OCI-LY1 (cell line): Measurements from ENCODE around the gene HPS1.

Experiments used
- H2AFZ ChIP-seq: fragments of 200-600 bp; sonication (generic), shearing (Covaris generic); 2 replicates; pipeline ENCODE4 v1.6.0; 2014; ENCODE audit warnings: antibody characterized with exemption, mild to moderate bottlenecking, low read length
- H3F3A ChIP-seq: fragments of 200-600 bp; sonication (generic), shearing (Covaris generic); 2 replicates; pipeline ENCODE4 v1.6.0; 2014; ENCODE audit warnings: mild to moderate bottlenecking, antibody characterized with exemption, low read length, moderate library complexity; ENCODE audit not compliant: insufficient read depth
- H3K27ac ChIP-seq: fragments of 200-600 bp; sonication (generic); 2 replicates; pipeline ENCODE4 v1.5.1; 2014; ENCODE audit warnings: low read length, mixed run types, mild to moderate bottlenecking, low read depth; ENCODE audit not compliant: poor library complexity, severe bottlenecking
- H3K27me3 ChIP-seq: fragments of 200-600 bp; sonication (generic); 2 replicates; pipeline ENCODE4 v1.6.0; 2014; ENCODE audit warnings: antibody characterized with exemption, mild to moderate bottlenecking, low read length, moderate library complexity; ENCODE audit not compliant: insufficient read depth
- H3K36me3 ChIP-seq: fragments of 200-600 bp; sonication (generic); 2 replicates; pipeline ENCODE4 v1.6.1; 2014; ENCODE audit warnings: mild to moderate bottlenecking, antibody characterized with exemption, low read length, moderate library complexity, mixed read lengths; ENCODE audit not compliant: insufficient read depth
- H3K4me1 ChIP-seq: fragments of 200-600 bp; sonication (generic); 2 replicates; pipeline ENCODE4 v1.5.1; 2014; ENCODE audit warnings: mild to moderate bottlenecking, low read length, moderate library complexity; ENCODE audit not compliant: insufficient read depth, severe bottlenecking
- H3K4me2 ChIP-seq: fragments of 200-600 bp; sonication (generic), shearing (Covaris generic); 2 replicates; pipeline ENCODE4 v1.6.1; 2014; ENCODE audit warnings: low read length
- H3K4me3 ChIP-seq: fragments of 200-600 bp; sonication (generic); 2 replicates; pipeline ENCODE4 v1.5.1; 2014; ENCODE audit warnings: low read length, low read depth, mild to moderate bottlenecking, mixed read lengths; ENCODE audit not compliant: poor library complexity, severe bottlenecking
- H3K79me2 ChIP-seq: fragments of 200-600 bp; shearing (Covaris generic); 2 replicates; pipeline ENCODE4 v1.6.1; 2016; ENCODE audit warnings: mixed run types, low read length, mixed read lengths; ENCODE audit not compliant: insufficient read depth
- H3K9ac ChIP-seq: fragments of 200-600 bp; sonication (generic), shearing (Covaris generic); 2 replicates; pipeline ENCODE4 v1.6.1; 2014; ENCODE audit warnings: mild to moderate bottlenecking, low read length, mixed read lengths
- H3K9me2 ChIP-seq: fragments of 200-600 bp; sonication (generic), shearing (Covaris generic); 2 replicates; pipeline ENCODE4 v1.6.1; 2014; ENCODE audit warnings: low read depth, mild to moderate bottlenecking, low read length, mixed read lengths
- H3K9me3 ChIP-seq: fragments of 200-600 bp; shearing (Covaris generic); 2 replicates; pipeline ENCODE4 v1.6.1; 2014; ENCODE audit warnings: low read length, mixed read lengths
- H4K20me1 ChIP-seq: fragments of 200-600 bp; sonication (generic), shearing (Covaris generic); 2 replicates; pipeline ENCODE4 v1.6.0; 2016; ENCODE audit warnings: mild to moderate bottlenecking, low read length; ENCODE audit not compliant: insufficient read depth
- EZH2 ChIP-seq: fragments of 200-600 bp; sonication (generic), shearing (Covaris generic); IDR thresholded peaks from 2 replicates; pipeline ENCODE4 v1.8.0; 2017; ENCODE audit warnings: borderline replicate concordance, mixed run types, mild to moderate bottlenecking, antibody characterized with exemption, low read length, moderate library complexity, mixed read lengths
- TF ChIP-seq, protein P1 (sequence below): fragments of 200-600 bp; sonication (generic), shearing (Covaris generic); IDR thresholded peaks from 2 replicates; pipeline ENCODE4 v1.5.1; 2017; ENCODE audit warnings: mild to moderate bottlenecking, antibody characterized with exemption, low read length, moderate library complexity, mixed read lengths

HPS1 gene

DNA sequence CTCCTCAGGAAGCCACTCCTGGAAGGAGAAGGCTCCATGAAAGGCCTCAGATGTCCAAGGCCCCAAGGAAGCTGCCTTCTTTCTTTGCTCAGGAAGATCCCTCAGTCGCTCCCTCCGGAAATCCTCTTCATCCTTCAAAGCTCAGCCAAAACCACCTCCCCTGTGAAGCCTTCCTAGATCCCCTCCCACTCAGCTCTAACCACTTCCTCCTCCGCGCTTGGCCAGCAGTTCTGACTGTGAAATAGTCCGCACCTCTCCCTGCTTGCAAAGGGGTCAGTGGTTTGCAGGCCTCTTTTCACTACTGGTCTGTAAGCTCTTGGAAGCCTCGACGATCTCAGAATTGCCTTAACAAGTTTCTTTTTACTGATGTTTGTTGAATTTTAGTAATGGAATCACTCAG is 55.7 kb downstream of the HPS1 start:
- no peaks in the 10 kb centered on the region for H3K36me3 ChIP-seq
- no peak overlapping the region for H2AFZ ChIP-seq
- H4K20me1 ChIP-seq = no peaks in the 10 kb centered on the region
- no peaks in the 10 kb centered on the region for H3K79me2 ChIP-seq
- TF ChIP-seq, protein P1, sequence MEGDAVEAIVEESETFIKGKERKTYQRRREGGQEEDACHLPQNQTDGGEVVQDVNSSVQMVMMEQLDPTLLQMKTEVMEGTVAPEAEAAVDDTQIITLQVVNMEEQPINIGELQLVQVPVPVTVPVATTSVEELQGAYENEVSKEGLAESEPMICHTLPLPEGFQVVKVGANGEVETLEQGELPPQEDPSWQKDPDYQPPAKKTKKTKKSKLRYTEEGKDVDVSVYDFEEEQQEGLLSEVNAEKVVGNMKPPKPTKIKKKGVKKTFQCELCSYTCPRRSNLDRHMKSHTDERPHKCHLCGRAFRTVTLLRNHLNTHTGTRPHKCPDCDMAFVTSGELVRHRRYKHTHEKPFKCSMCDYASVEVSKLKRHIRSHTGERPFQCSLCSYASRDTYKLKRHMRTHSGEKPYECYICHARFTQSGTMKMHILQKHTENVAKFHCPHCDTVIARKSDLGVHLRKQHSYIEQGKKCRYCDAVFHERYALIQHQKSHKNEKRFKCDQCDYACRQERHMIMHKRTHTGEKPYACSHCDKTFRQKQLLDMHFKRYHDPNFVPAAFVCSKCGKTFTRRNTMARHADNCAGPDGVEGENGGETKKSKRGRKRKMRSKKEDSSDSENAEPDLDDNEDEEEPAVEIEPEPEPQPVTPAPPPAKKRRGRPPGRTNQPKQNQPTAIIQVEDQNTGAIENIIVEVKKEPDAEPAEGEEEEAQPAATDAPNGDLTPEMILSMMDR = no peak
- H3K27me3 ChIP-seq = no peaks in the 10 kb centered on the region
- H3K4me3 ChIP-seq = no peak overlapping the region
- no peaks in the 10 kb centered on the region for H3K9me3 ChIP-seq
- H3K9ac ChIP-seq = no peak overlapping the region
- no peaks in the 10 kb centered on the region for H3F3A ChIP-seq
- H3K27ac ChIP-seq = no peak overlapping the region
- H3K4me2 ChIP-seq = no peak overlapping the region
- no peaks in the 10 kb centered on the region for H3K9me2 ChIP-seq
- peaks cover 4% of the 10 kb centered on the region for H3K4me1 ChIP-seq

- Histone ChIP-seq H3K4me1 (peaks cover 4% of the 10 kb centered on the region), H3K9me2 (no peaks in the 10 kb centered on the region), H3K9me3 (no peaks in the 10 kb centered on the region), H3K27ac (no peak overlapping the region), H3K27me3 (no peaks in the 10 kb centered on the region), H2AFZ (no peak overlapping the region), H3K79me2 (no peaks in the 10 kb centered on the region), H3F3A (no peaks in the 10 kb centered on the region), H4K20me1 (no peaks in the 10 kb centered on the region), H3K4me2 (no peak overlapping the region), H3K9ac (no peak overlapping the region), H3K4me3 (no peak overlapping the region), H3K36me3 (no peaks in the 10 kb centered on the region)
- no peak for TF ChIP-seq EZH2
- TF ChIP-seq, protein P1 = no peak
Observed at GRCh38 chr10:98390406-98390805, 56.3 kb downstream of the HPS1 start.

DNA sequence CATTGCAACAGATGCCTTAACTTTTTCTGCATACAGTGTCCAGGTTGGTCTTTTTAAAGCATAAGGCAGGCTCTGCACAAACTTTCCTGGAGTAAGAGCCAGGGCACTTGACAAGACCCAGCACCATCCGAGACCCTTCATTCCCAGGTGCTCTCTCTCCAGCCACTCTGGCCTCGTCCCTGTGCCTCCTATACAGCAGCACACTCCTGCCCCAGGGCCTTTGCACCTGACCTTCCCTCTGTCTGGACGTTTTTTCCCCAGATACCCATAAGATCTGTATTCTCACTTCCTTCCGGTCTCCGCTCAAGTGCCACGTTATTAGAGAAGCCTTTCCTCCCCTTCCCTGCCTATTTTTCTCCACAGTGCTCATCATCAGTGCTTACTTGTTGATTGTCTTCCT is 57.3 kb downstream of the HPS1 start:
- H3K36me3 ChIP-seq = no peaks in the 10 kb centered on the region
- no peak overlapping the region for H3K9ac ChIP-seq
- H4K20me1 ChIP-seq = no peaks in the 10 kb centered on the region
- H3F3A ChIP-seq = no peaks in the 10 kb centered on the region
- no peaks in the 10 kb centered on the region for H3K27me3 ChIP-seq
- H3K27ac ChIP-seq = no peak overlapping the region
- no peak overlapping the region for H3K4me2 ChIP-seq
- peaks cover 4% of the 10 kb centered on the region for H3K4me1 ChIP-seq
- H3K79me2 ChIP-seq = no peaks in the 10 kb centered on the region
- H3K9me2 ChIP-seq = no peaks in the 10 kb centered on the region
- no peak overlapping the region for H2AFZ ChIP-seq
- TF ChIP-seq, protein P1 = no peak
- TF ChIP-seq EZH2 = no peak
- no peaks in the 10 kb centered on the region for H3K9me3 ChIP-seq
- no peak overlapping the region for H3K4me3 ChIP-seq
